ENCODE data around the gene IMPG2. TPM values are rescaled to one million over a fixed set of nuclear protein-coding genes. Genes with fewer than 3 reads are reported as not detected.

IMPG2 gene
- total RNA-seq, 1 experiment from 2014 or later, result 0.04 TPM

DNA sequence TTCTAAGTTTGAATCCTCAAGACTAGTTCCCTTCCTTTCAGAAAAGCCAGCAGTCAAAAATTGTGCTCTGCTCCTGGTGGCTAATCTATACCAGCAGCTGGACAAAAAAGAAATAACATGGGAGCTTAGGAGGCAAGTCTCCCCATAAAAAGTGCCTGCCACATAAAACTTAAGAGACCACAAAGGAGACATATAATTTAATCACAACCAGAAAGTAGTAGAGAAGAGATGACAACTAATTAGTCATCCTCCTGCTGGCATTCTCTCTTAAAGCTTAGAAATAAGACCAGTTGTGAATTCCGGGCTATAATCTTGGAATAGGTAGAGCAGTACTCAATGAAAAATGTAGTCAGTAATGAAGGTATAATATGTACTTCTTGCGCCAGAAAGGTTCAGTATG is 20.2 kb upstream of the IMPG2 start:
- no peaks in the 10 kb centered on the region for H3K27me3 ChIP-seq (ENCODE audit: insufficient read depth, low read length)
- no peak overlapping the region for H2BK20ac ChIP-seq (ENCODE audit: low read depth, low read length, poor library complexity, severe bottlenecking)
- H3K79me2 ChIP-seq (ENCODE audit: insufficient read depth, low read length), result no peaks in the 10 kb centered on the region
- H4K8ac ChIP-seq (replicated peaks; ENCODE audit: insufficient read length, low read depth, low read length), result no peak overlapping the region
- H3K23ac ChIP-seq (ENCODE audit: insufficient read length, low read depth, low read length), result no peak overlapping the region
- no peak overlapping the region for H3K14ac ChIP-seq (ENCODE audit: insufficient read depth, low read length)
- no peaks in the 10 kb centered on the region for H4K20me1 ChIP-seq (ENCODE audit: control insufficient read depth, insufficient read depth, insufficient read length)
- Mint-ChIP-seq H3K36me3 (ENCODE audit: insufficient read depth in 1 of 3, low read depth in 3 of 3) (no peaks in the 10 kb centered on the region), H3K4me3 (no peak overlapping the region), H3K4me1 (no peaks in the 10 kb centered on the region), H3K9me3 (no peaks in the 10 kb centered on the region), H3K27ac (no peak overlapping the region), H3K27me3 (ENCODE audit: low read depth) (no peaks in the 10 kb centered on the region)
- H2BK120ac ChIP-seq (ENCODE audit: low read depth, low read length, poor library complexity, severe bottlenecking), result no peak overlapping the region
- H2AFZ ChIP-seq (ENCODE audit: low read length), result no peak overlapping the region
- no peak overlapping the region for H2AK5ac ChIP-seq (ENCODE audit: insufficient read length, low read length)
- no peak overlapping the region for H2BK5ac ChIP-seq (ENCODE audit: insufficient read length, low read length)
- H4K91ac ChIP-seq (ENCODE audit: insufficient read length, low read depth, low read length), result no peak overlapping the region
- H3K4ac ChIP-seq (ENCODE audit: low read depth, low read length), result no peak overlapping the region
- no peak overlapping the region for H2BK12ac ChIP-seq (ENCODE audit: insufficient read length, low read depth, low read length)
- no peaks in the 10 kb centered on the region for H3K9me3 ChIP-seq (ENCODE audit: control insufficient read depth, low read depth, low read length)
- H3K9ac ChIP-seq (ENCODE audit: extremely low read depth, insufficient read length, low read length), result no peak overlapping the region
- no peak for DNase-seq
- H3K4me1 ChIP-seq (ENCODE audit: insufficient read depth, low read length), result no peaks in the 10 kb centered on the region
- no peaks in the 10 kb centered on the region for H3K23me2 ChIP-seq (ENCODE audit: insufficient read length, low read depth, low read length, poor library complexity, severe bottlenecking)
- no peak overlapping the region for H2BK15ac ChIP-seq (ENCODE audit: low read depth, low read length)
- TF ChIP-seq, protein P1, sequence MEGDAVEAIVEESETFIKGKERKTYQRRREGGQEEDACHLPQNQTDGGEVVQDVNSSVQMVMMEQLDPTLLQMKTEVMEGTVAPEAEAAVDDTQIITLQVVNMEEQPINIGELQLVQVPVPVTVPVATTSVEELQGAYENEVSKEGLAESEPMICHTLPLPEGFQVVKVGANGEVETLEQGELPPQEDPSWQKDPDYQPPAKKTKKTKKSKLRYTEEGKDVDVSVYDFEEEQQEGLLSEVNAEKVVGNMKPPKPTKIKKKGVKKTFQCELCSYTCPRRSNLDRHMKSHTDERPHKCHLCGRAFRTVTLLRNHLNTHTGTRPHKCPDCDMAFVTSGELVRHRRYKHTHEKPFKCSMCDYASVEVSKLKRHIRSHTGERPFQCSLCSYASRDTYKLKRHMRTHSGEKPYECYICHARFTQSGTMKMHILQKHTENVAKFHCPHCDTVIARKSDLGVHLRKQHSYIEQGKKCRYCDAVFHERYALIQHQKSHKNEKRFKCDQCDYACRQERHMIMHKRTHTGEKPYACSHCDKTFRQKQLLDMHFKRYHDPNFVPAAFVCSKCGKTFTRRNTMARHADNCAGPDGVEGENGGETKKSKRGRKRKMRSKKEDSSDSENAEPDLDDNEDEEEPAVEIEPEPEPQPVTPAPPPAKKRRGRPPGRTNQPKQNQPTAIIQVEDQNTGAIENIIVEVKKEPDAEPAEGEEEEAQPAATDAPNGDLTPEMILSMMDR (conservative IDR thresholded peaks at IDR 0.05), result no peak
- no peak overlapping the region for H3K18ac ChIP-seq (ENCODE audit: insufficient read length, low read depth, low read length)
- no peak overlapping the region for H3K4me2 ChIP-seq (ENCODE audit: insufficient read depth, insufficient read length, low read length)
- H3K27ac ChIP-seq (ENCODE audit: insufficient read length, low read depth, low read length), result no peak overlapping the region
- WGBS (ENCODE audit: extremely low coverage, insufficient read length, low lambda C conversion rate), result no CpG with 5 or more reads among the region's 2 CpGs
- no peaks in the 10 kb centered on the region for H3K79me1 ChIP-seq (ENCODE audit: insufficient read depth, low read depth, low read length, poor library complexity, severe bottlenecking)
- no peak overlapping the region for H4K5ac ChIP-seq (ENCODE audit: insufficient read length, low read depth, low read length)
- no peak overlapping the region for H3K56ac ChIP-seq (ENCODE audit: insufficient read length, low read depth, low read length)
- H3T11ph ChIP-seq (ENCODE audit: low read length), result no peak overlapping the region

Data from H9 (cell line).